HEK293T (cell line): ENCODE data around the gene SPRR2D.

Source experiments
- CTCF ChIA-PET: fragments of 350-600 bp; formaldehyde crosslinking; extraction: SDS; loops from one replicate; lab custom pipeline; 2021; ENCODE audit warnings: antibody characterized with exemption, inconsistent platforms; lab: Yijun Ruan, JAX
- POLR2A ChIA-PET: fragments of 350-600 bp; formaldehyde crosslinking; extraction: SDS; loops from one replicate; lab custom pipeline; 2020; ENCODE audit warnings: antibody characterized with exemption, inconsistent platforms; lab: Yijun Ruan, JAX
- DNase-seq: peaks from one replicate; pipeline ENCODE4 v3.0.0; 2012; ENCODE audit warnings: mixed read lengths; ENCODE audit errors: extremely low spot score
- ARNT ChIP-seq: fragments of 450-650 bp; IDR thresholded peaks from 2 replicates; pipeline ENCODE4 v1.6.1; 2017; ENCODE audit warnings: mild to moderate bottlenecking
- BHLHE40 ChIP-seq: fragments of 450-650 bp; IDR thresholded peaks from 2 replicates; pipeline ENCODE4 v1.6.1; 2016; ENCODE audit warnings: mild to moderate bottlenecking, moderate library complexity, borderline replicate concordance
- CTBP1 ChIP-seq: fragments of 450-650 bp; IDR thresholded peaks from 2 replicates; pipeline ENCODE4 v1.6.1; 2016; ENCODE audit warnings: borderline replicate concordance
- ELF4 ChIP-seq: fragments of 450-650 bp; IDR thresholded peaks from 2 replicates; pipeline ENCODE4 v1.6.1; 2017; ENCODE audit warnings: antibody characterized with exemption
- FOXA1 ChIP-seq: fragments of 450-650 bp; IDR thresholded peaks from 2 replicates; pipeline ENCODE4 v1.6.1; 2016; ENCODE audit warnings: mild to moderate bottlenecking
- FOXK2 ChIP-seq: fragments of 450-650 bp; IDR thresholded peaks from 2 replicates; pipeline ENCODE4 v1.6.1; 2016; ENCODE audit warnings: mild to moderate bottlenecking
- FOXM1 ChIP-seq: fragments of 450-650 bp; IDR thresholded peaks from 2 replicates; pipeline ENCODE4 v1.6.1; 2017; ENCODE audit warnings: mild to moderate bottlenecking, borderline replicate concordance
- HDGF ChIP-seq: fragments of 450-650 bp; IDR thresholded peaks from 2 replicates; pipeline ENCODE4 v1.6.1; 2017; ENCODE audit warnings: antibody characterized with exemption, borderline replicate concordance
- L3MBTL2 ChIP-seq: fragments of 450-650 bp; conservative IDR thresholded peaks from 2 replicates; pipeline ENCODE4 v1.6.1; 2016; ENCODE audit warnings: mild to moderate bottlenecking
- LEF1 ChIP-seq: fragments of 450-650 bp; IDR thresholded peaks from 2 replicates; pipeline ENCODE4 v1.6.1; 2017; ENCODE audit warnings: mild to moderate bottlenecking, borderline replicate concordance
- NFRKB ChIP-seq: fragments of 450-650 bp; IDR thresholded peaks from 2 replicates; pipeline ENCODE4 v1.6.1; 2016; ENCODE audit warnings: mild to moderate bottlenecking, moderate library complexity
- PKNOX1 ChIP-seq: fragments of 450-650 bp; IDR thresholded peaks from 2 replicates; pipeline ENCODE4 v1.6.1; 2016
- SP1 ChIP-seq: fragments of 450-650 bp; IDR thresholded peaks from 2 replicates; pipeline ENCODE4 v1.6.1; 2017
- SUZ12 ChIP-seq: fragments of 450-650 bp; IDR thresholded peaks from 2 replicates; pipeline ENCODE4 v1.6.1; 2016; ENCODE audit warnings: mild to moderate bottlenecking
- TARDBP ChIP-seq: fragments of 450-650 bp; IDR thresholded peaks from 2 replicates; pipeline ENCODE4 v1.6.1; 2016
- ZNF384 ChIP-seq: fragments of 450-650 bp; IDR thresholded peaks from 2 replicates; pipeline ENCODE4 v1.6.1; 2016

SPRR2D gene

DNA sequence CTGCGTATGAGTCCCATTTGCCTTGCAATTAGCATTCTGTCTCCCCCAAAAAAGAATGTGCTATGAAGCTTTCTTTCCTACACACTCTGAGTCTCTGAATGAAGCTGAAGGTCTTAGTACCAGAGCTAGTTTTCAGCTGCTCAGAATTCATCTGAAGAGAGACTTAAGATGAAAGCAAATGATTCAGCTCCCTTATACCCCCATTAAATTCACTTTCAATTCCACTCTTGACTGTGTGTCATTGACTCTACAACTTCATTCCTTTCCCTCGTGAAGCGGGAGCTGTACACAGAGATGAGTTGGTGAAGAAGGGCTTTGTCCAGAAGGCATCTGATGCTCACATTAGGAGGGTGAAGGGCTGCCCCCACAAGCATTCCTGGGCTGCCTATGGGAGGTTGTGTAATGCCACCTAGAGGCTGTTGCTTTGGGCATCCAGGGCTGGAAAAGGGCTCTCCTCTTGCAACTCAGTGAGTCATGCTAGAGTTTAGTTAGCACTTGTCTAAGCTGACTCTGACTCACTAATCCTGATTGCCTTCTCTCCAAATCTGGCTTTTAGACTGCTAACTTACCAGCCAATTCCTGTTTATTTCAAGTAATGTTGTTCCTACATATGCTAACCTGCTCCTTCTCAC, 8.1 kb downstream of the SPRR2D start:
- ChIA-PET CTCF (no interaction called here), POLR2A (no interaction called here)
- no peak for TF ChIP-seq FOXK2
- TF ChIP-seq BHLHE40 = no peak
- no peak for TF ChIP-seq TARDBP
- TF ChIP-seq ELF4 = no peak
- TF ChIP-seq LEF1 = no peak
- TF ChIP-seq L3MBTL2 = no peak
- TF ChIP-seq PKNOX1 = no peak
- TF ChIP-seq SUZ12 = no peak
- TF ChIP-seq ARNT = no peak
- TF ChIP-seq SP1 = no peak
- TF ChIP-seq FOXM1 = no peak
- TF ChIP-seq FOXA1 = no peak
- no peak for TF ChIP-seq NFRKB
- TF ChIP-seq HDGF = no peak
- TF ChIP-seq CTBP1 = no peak
- no peak for TF ChIP-seq ZNF384
- DNase-seq = peak; percentile 34

GRCh38 chr1:153032073-153032472, 8.8 kb downstream of the SPRR2D start:
- POLR2A ChIA-PET = no interaction called here
- TF ChIP-seq NFRKB (no peak), FOXA1 (no peak), HDGF (no peak), TARDBP (no peak), FOXK2 (no peak), ELF4 (no peak), LEF1 (no peak), PKNOX1 (no peak), CTBP1 (no peak), L3MBTL2 (no peak), FOXM1 (no peak), SUZ12 (no peak), SP1 (no peak), ARNT (no peak), BHLHE40 (no peak)
- DNase-seq = no peak
- CTCF ChIA-PET = no interaction called here

- POLR2A ChIA-PET = no interaction called here
- CTCF ChIA-PET = no interaction called here
- DNase-seq = no peak
- no peak for TF ChIP-seq PKNOX1
Measured at GRCh38 chr1:153030895-153031294, 10.0 kb downstream of the SPRR2D start, which contains the start of gene SPRR1B. SPRR1B (plus strand) TSS chr1:153031203; CDS start chr1:153032346, 1,143 bp downstream.

DNA sequence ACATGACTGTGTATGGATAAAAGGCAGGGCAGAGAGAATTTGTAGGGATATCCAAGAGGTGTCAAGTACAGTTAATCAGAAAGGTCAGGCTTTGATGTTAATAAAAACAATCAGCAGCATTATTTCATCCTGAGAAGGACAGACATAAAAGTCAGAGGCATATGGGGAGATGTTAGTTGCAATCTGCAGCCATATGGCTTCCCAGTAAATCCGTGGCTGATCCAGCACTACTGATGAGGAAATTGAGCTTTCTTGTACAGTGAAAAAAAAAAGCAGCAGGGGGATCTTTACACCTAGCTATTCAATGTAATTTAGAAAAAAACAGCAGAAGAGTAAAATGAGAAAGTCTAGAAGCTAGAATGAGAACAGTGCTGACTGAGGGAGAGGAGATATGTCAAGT, 12.2 kb downstream of the SPRR2D start:
- ChIA-PET CTCF (no interaction called here), POLR2A (no interaction called here)
- no peak for DNase-seq
- TF ChIP-seq SP1 (no peak), HDGF (no peak), FOXM1 (no peak), CTBP1 (no peak)

- TF ChIP-seq NFRKB (no peak), SUZ12 (no peak), FOXK2 (no peak), PKNOX1 (no peak), CTBP1 (no peak), HDGF (no peak), L3MBTL2 (no peak), FOXM1 (no peak), ARNT (no peak), SP1 (no peak), ELF4 (no peak), LEF1 (no peak), BHLHE40 (no peak), FOXA1 (no peak)
Measured at GRCh38 chr1:153025797-153026196, 15.1 kb downstream of the SPRR2D start.

DNA sequence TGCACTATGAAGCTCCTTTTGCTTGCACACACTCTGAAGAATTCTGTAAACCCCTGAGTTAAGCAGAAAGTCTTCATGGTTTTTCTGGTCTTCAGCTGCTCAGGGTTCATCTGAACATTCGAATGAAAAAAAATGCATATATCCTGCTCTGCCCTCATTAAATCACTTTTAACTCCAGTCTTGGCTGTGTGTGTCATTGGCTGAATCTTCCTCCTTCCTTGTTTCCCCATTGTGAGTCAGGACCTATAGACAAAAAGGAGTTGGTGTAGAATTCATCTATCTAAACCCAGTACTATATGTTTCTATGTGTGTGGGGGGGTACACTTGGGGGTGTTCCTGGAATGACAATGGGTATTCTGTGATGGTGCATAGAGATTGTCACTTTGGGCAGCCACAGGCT, 16.5 kb downstream of the SPRR2D start:
- ChIA-PET POLR2A (no interaction called here), CTCF (no interaction called here)
- TF ChIP-seq LEF1 = no peak
- no peak for TF ChIP-seq L3MBTL2
- no peak for TF ChIP-seq NFRKB
- no peak for TF ChIP-seq SUZ12
- TF ChIP-seq FOXM1 = no peak
- TF ChIP-seq FOXA1 = no peak
- TF ChIP-seq SP1 = no peak
- no peak for TF ChIP-seq ZNF384
- no peak for TF ChIP-seq CTBP1
- no peak for DNase-seq

More at GRCh38 chr1:153025797-153026196, 15.1 kb downstream of the SPRR2D start:
- DNase-seq = no peak
- ChIA-PET CTCF (no interaction called here), POLR2A (no interaction called here)
